Retinal pigment epithelial cell (primary cell): ENCODE measurements around the gene FSTL4.

Source experiments
- DNase-seq: peaks from one replicate; pipeline ENCODE4 v3.0.0-alpha.2; 2010; ENCODE audit warnings: low read depth
- H3K4me3 ChIP-seq: 2 replicates; pipeline ENCODE4 v1.5.1; 2011; ENCODE audit warnings: mild to moderate bottlenecking, low read length, control low read depth, moderate library complexity
- CTCF ChIP-seq: conservative IDR thresholded peaks from 2 replicates; pipeline ENCODE4 v1.5.1; 2011; ENCODE audit warnings: low read depth, low read length, control low read depth, inconsistent platforms

The FSTL4 gene

GRCh38 chr5:133402775-133403174, 209.6 kb downstream of the FSTL4 start:
- no peak overlapping the region for H3K4me3 ChIP-seq
- TF ChIP-seq CTCF, result no peak
- no peak for DNase-seq

GRCh38 chr5:133401731-133402347, 210.5 kb downstream of the FSTL4 start:
- TF ChIP-seq CTCF, result no peak
- no peak for DNase-seq
- no peak overlapping the region for H3K4me3 ChIP-seq

- no peak for DNase-seq
- H3K4me3 ChIP-seq, result no peak overlapping the region
- no peak for TF ChIP-seq CTCF
Observed at GRCh38 chr5:133400831-133401351, 211.4 kb downstream of the FSTL4 start.

GRCh38 chr5:133400120-133400519, 212.2 kb downstream of the FSTL4 start:
- TF ChIP-seq CTCF, result no peak
- no peak for DNase-seq
- no peak overlapping the region for H3K4me3 ChIP-seq

- no peak overlapping the region for H3K4me3 ChIP-seq
- no peak for TF ChIP-seq CTCF
- DNase-seq, result no peak
Observed at GRCh38 chr5:133399247-133399891, 213.0 kb downstream of the FSTL4 start.

GRCh38 chr5:133398646-133399101, 213.7 kb downstream of the FSTL4 start:
- no peak for TF ChIP-seq CTCF
- no peak for DNase-seq
- H3K4me3 ChIP-seq, result no peak overlapping the region

- no peak overlapping the region for H3K4me3 ChIP-seq
- no peak for DNase-seq
- TF ChIP-seq CTCF, result no peak
Observed at GRCh38 chr5:133397990-133398645, 214.2 kb downstream of the FSTL4 start.
